Tibial nerve (tissue), 3 donors: ENCODE results near the gene MARK2.

ENCODE experiments used
- CTCF ChIP-seq, 5 experiments: fragments of 200-600 bp in 3 of 5; fragments of 450-650 bp in 2 of 5; sonication (generic) in 3 of 5; IDR thresholded peaks; one replicate each; pipeline ENCODE4 v1.5.1; 2016 to 2019; ENCODE audit warnings: antibody characterized with exemption in 5 of 5, mild to moderate bottlenecking in 3 of 5, moderate library complexity in 2 of 5
- POLR2A ChIP-seq, 2 donors: fragments of 450-650 bp; IDR thresholded peaks; one replicate each; pipeline ENCODE4 v1.6.1; 2017; ENCODE audit warnings: antibody characterized with exemption in 2 of 2, mild to moderate bottlenecking in 2 of 2, moderate library complexity in 2 of 2

DNA sequence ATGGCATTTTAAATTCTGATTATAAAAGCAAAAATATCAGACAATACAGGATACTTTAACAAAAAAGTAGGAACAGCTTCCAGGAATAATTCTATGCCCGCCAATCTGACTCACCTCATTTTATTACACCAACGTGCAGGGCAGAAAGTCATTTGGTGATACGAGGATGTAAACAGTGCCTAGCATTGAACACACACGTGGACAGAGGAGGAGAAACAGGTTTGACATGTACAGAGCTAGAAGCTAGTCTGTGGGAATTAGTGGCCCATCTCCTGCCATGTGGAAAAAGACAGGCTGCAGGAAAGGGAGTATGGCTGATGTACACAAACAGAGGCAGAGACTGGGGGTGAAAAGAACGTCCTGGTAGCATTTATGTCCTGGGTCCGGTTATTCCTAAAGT lies 34.7 kb upstream of the MARK2 start:
- TF ChIP-seq CTCF (IDR thresholded peaks at IDR 0.05): no peak
- TF ChIP-seq POLR2A (IDR thresholded peaks at IDR 0.05): no peak
